ENCODE measurements around the gene LMO7.

LMO7 gene

DNA sequence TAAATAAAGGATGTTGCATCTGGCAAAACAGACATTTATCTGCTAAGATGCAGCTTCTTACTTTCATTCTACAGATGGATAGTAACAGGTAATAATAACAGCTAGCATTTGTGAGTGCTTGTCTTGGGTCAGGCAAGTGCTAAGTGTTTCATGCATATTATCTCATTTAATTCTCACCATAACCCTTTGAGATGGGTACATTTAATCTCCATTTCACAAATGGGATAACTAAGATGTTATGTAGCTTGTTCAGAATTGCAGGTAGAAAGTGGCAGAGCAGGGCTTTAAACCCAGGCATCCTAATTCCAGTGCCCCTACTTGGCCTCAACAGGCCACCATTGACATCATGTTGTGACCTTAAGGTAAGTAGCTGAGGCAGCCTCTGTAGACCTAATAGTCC is 69.8 kb downstream of the LMO7 start:
- TF ChIP-seq RAD21 (IDR thresholded peaks at IDR 0.05; ENCODE audit: low read depth) (no peak), TEAD4 (IDR thresholded peaks at IDR 0.05) (no peak), CREB1 (IDR thresholded peaks at IDR 0.05; ENCODE audit: low read depth) (no peak), TCF12 (IDR thresholded peaks at IDR 0.05; ENCODE audit: low read depth) (no peak), TAF1 (IDR thresholded peaks at IDR 0.05; ENCODE audit: low read depth) (no peak), EGR1 (IDR thresholded peaks at IDR 0.05) (no peak), CEBPB (IDR thresholded peaks at IDR 0.05) (no peak), ZBTB7A (IDR thresholded peaks at IDR 0.05; ENCODE audit: low read depth) (no peak), FOXM1 (IDR thresholded peaks at IDR 0.05; ENCODE audit: borderline replicate concordance, low read depth) (no peak)
- TF ChIP-seq, protein P1, sequence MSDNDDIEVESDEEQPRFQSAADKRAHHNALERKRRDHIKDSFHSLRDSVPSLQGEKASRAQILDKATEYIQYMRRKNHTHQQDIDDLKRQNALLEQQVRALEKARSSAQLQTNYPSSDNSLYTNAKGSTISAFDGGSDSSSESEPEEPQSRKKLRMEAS (IDR thresholded peaks at IDR 0.05): no peak
- TF ChIP-seq, protein P2, sequence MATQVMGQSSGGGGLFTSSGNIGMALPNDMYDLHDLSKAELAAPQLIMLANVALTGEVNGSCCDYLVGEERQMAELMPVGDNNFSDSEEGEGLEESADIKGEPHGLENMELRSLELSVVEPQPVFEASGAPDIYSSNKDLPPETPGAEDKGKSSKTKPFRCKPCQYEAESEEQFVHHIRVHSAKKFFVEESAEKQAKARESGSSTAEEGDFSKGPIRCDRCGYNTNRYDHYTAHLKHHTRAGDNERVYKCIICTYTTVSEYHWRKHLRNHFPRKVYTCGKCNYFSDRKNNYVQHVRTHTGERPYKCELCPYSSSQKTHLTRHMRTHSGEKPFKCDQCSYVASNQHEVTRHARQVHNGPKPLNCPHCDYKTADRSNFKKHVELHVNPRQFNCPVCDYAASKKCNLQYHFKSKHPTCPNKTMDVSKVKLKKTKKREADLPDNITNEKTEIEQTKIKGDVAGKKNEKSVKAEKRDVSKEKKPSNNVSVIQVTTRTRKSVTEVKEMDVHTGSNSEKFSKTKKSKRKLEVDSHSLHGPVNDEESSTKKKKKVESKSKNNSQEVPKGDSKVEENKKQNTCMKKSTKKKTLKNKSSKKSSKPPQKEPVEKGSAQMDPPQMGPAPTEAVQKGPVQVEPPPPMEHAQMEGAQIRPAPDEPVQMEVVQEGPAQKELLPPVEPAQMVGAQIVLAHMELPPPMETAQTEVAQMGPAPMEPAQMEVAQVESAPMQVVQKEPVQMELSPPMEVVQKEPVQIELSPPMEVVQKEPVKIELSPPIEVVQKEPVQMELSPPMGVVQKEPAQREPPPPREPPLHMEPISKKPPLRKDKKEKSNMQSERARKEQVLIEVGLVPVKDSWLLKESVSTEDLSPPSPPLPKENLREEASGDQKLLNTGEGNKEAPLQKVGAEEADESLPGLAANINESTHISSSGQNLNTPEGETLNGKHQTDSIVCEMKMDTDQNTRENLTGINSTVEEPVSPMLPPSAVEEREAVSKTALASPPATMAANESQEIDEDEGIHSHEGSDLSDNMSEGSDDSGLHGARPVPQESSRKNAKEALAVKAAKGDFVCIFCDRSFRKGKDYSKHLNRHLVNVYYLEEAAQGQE (IDR thresholded peaks at IDR 0.05; ENCODE audit: low read depth): no peak
- TF ChIP-seq, protein P3, sequence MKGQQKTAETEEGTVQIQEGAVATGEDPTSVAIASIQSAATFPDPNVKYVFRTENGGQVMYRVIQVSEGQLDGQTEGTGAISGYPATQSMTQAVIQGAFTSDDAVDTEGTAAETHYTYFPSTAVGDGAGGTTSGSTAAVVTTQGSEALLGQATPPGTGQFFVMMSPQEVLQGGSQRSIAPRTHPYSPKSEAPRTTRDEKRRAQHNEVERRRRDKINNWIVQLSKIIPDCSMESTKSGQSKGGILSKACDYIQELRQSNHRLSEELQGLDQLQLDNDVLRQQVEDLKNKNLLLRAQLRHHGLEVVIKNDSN (IDR thresholded peaks at IDR 0.05): no peak

DNA sequence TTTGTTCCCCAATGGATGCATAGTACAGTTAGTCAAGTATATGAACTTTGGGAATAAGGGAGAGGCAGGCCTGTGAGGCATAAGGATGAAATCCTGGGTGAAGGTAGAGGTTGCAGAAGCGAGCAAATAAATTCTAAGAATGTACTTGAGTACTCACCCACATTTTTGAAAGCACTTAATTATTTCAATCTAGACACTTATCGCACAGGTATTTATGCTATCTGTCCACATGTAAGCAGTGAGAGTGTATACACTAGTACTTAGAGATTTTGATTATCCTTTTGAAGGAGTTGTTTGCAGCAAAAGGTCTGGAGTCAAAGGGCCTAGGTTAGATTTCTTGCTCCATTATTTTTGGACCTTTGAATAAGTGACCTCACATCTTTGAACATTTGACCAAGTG is 77.7 kb downstream of the LMO7 start:
- TF ChIP-seq RAD21 (IDR thresholded peaks at IDR 0.05; ENCODE audit: low read depth) (no peak), TEAD4 (IDR thresholded peaks at IDR 0.05) (no peak), TAF1 (IDR thresholded peaks at IDR 0.05; ENCODE audit: low read depth) (no peak), TCF12 (IDR thresholded peaks at IDR 0.05; ENCODE audit: low read depth) (no peak), EGR1 (IDR thresholded peaks at IDR 0.05) (no peak), ZBTB7A (IDR thresholded peaks at IDR 0.05; ENCODE audit: low read depth) (no peak), EP300 (IDR thresholded peaks at IDR 0.05; ENCODE audit: borderline replicate concordance) (no peak), YY1 (IDR thresholded peaks at IDR 0.05; ENCODE audit: low read depth) (no peak), FOXM1 (IDR thresholded peaks at IDR 0.05; ENCODE audit: borderline replicate concordance, low read depth) (no peak), CREB1 (IDR thresholded peaks at IDR 0.05; ENCODE audit: low read depth) (no peak), CEBPB (IDR thresholded peaks at IDR 0.05) (no peak)
- TF ChIP-seq, protein P2 (IDR thresholded peaks at IDR 0.05; ENCODE audit: low read depth): no peak
- TF ChIP-seq, protein P3 (IDR thresholded peaks at IDR 0.05): no peak
- TF ChIP-seq, protein P1 (IDR thresholded peaks at IDR 0.05): no peak

DNA sequence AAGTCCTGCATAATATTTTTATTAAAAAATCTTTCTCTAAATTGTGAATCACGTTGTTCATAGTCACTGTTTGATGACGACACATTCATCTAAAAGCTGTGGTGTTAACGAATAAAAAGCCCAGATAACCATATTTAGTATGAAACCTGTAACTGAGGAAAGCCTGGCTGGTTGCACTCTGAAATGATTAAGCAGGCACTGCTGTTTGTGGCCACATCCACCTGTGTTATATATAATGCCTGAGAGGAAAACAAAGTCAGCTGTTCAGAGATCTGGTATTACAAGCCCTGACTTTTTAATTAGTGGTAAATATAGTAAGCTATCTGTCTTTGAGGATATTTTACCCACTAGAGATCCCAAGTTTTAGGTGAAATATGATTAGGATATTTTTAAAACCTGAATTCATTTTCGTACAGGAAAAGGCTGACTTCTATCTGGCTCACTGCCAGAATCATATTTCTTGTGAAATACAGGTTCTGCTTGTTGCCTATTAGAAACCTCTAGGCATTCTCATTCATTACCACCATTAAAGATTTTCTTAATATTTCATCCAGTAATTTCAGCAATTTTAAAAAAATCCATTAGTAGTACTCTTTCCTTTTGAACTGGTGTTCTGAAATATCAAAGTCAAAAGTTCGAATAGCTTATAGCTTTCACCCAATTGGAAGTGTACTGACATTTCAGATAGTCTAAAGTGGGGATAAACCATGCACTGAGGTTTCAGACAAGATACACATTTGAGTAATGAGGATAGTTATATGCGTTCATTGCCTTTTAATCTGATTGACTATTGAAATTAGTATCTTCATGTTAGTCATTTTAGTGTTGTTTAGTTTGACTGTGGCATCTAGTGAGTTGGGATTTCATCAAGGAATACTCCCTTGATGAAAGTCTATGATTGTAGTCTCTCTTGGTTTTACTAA is 79.7 kb downstream of the LMO7 start:
- TF ChIP-seq TAF1 (IDR thresholded peaks at IDR 0.05; ENCODE audit: low read depth) (no peak), CREB1 (IDR thresholded peaks at IDR 0.05; ENCODE audit: low read depth) (no peak), EGR1 (IDR thresholded peaks at IDR 0.05) (no peak), FOXM1 (IDR thresholded peaks at IDR 0.05; ENCODE audit: borderline replicate concordance, low read depth) (no peak), NFIC (IDR thresholded peaks at IDR 0.05) (peak; percentile 65; the same call in 1 of the 2 replicates)
- TF ChIP-seq, protein P3 (IDR thresholded peaks at IDR 0.05): no peak

DNA sequence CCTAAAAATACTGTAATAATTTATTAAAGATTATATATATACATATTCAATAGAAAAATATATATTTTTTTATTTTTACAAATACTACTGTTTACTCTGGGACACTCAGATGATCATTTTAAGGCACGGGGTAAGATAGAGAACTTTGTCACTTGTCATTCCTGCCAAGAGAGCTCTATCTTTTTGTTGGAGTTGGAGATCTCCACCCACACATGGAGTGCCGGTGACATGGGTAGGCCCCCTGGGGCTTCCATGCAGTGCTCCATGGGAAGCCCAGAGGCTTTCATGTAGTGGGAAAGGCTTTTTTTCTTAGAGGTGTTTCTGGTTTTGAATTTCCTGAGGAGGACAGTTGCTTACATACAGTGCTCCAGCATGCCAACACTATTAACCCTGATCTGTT is 81.4 kb downstream of the LMO7 start:
- TF ChIP-seq ZBTB7A (IDR thresholded peaks at IDR 0.05; ENCODE audit: low read depth): no peak

DNA sequence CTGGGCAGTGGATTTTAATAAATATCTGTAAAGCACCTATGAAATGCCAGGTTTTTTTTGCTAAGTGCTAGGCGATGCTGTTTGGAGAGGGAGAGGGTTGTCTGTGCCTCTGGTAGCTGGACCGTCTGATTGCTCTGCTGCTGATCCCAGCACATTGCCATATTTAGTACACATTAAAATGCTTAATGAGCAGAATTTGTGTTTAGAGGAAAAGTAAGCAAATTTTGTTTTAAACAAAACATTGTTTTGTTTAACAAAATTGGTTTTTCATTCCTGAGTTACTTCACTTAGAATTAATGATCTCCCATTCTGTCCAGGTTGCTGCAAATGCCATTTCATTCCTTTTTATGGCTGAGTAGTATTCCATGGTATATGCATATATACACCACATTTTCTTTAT is 85.2 kb downstream of the LMO7 start:
- TF ChIP-seq EGR1 (IDR thresholded peaks at IDR 0.05) (no peak), TAF1 (IDR thresholded peaks at IDR 0.05; ENCODE audit: low read depth) (no peak), ZBTB7A (IDR thresholded peaks at IDR 0.05; ENCODE audit: low read depth) (no peak), TEAD4 (IDR thresholded peaks at IDR 0.05) (no peak), RAD21 (IDR thresholded peaks at IDR 0.05; ENCODE audit: low read depth) (no peak), TCF12 (IDR thresholded peaks at IDR 0.05; ENCODE audit: low read depth) (no peak), EP300 (IDR thresholded peaks at IDR 0.05; ENCODE audit: borderline replicate concordance) (no peak), CREB1 (IDR thresholded peaks at IDR 0.05; ENCODE audit: low read depth) (no peak), CEBPB (IDR thresholded peaks at IDR 0.05) (no peak), FOXM1 (IDR thresholded peaks at IDR 0.05; ENCODE audit: borderline replicate concordance, low read depth) (no peak), YY1 (IDR thresholded peaks at IDR 0.05; ENCODE audit: low read depth) (no peak), NFIC (IDR thresholded peaks at IDR 0.05) (no peak)
- TF ChIP-seq, protein P2 (IDR thresholded peaks at IDR 0.05; ENCODE audit: low read depth): no peak
- TF ChIP-seq, protein P1 (IDR thresholded peaks at IDR 0.05): no peak
